ENCODE results near the gene ACAP3.

GRCh38 chr1:1282998-1283397 is 24.7 kb downstream of the ACAP3 start:
- no peak for TF ChIP-seq CTCF (conservative IDR thresholded peaks at IDR 0.05; ENCODE audit: low read depth, low read length)
- no peak for TF ChIP-seq EZH2 (IDR thresholded peaks at IDR 0.05; ENCODE audit: borderline replicate concordance, low read depth, low read length, poor library complexity, severe bottlenecking)
